Right cardiac atrium (tissue), 5 donors: ENCODE measurements around the gene SLFN11. TPM values are rescaled to one million over a fixed set of nuclear protein-coding genes. Genes with fewer than 3 reads are reported as not detected.
"Not testable (repeated sequence)": the region's sequence is repeated elsewhere in the genome, so short reads cannot be mapped to it uniquely, and the experiment has no call there.

Experiments used
- ATAC-seq, 2 donors: fragments of 200-7000 bp; cut with Tn5 transposase; one replicate each; pipeline versions ENCODE4 v1.8.0 to v1.9.1; 2020; ENCODE audit warnings: moderate library complexity in 2 of 2, mild to moderate bottlenecking in 1 of 2
- DNase-seq, 3 donors: peaks; one replicate each; pipeline ENCODE4 v3.0.0-alpha.2; 2020
- H3K27ac ChIP-seq: one replicate; pipeline ENCODE4 v1.5.1; 2013; ENCODE audit warnings: mild to moderate bottlenecking, low read length, control low read depth, moderate library complexity
- H3K27me3 ChIP-seq: one replicate; pipeline ENCODE4 v1.6.1; 2013; ENCODE audit not compliant: control insufficient read depth, insufficient read depth
- H3K4me1 ChIP-seq: one replicate; pipeline ENCODE4 v1.6.1; 2013; ENCODE audit warnings: low read length; ENCODE audit not compliant: control insufficient read depth, insufficient read depth
- H3K4me3 ChIP-seq: one replicate; pipeline ENCODE4 v1.5.1; 2013; ENCODE audit warnings: low read length, control low read depth
- H3K9me3 ChIP-seq: one replicate; pipeline ENCODE4 v1.6.1; 2013; ENCODE audit warnings: low read length; ENCODE audit not compliant: control insufficient read depth
- WGBS: extraction: QIAGEN DNeasy Blood & Tissue Kit; methylation state at CpG from one replicate; pipeline ENCODE4 v1.1.7; 2013; 5-methylcytosine and 5-hydroxymethylcytosine counted together
- intact Hi-C, 4 donors: fragments of 100-400 bp; cut with DNase I; formaldehyde crosslinking; loops; one replicate each; pipeline versions ENCODE4 v1.11.0 to v1.14.0; 2022 to 2023
- long read RNA-seq, 4 donors: library from polyadenylated mRNA; unstranded; transcript quantifications; one replicate each; pipeline ENCODE4 v2.0.0, GENCODE V29; 2020 to 2021
- polyA plus RNA-seq: library from polyadenylated mRNA; stranded (reverse); fragments of 200-250 nt; gene quantifications from one replicate; pipeline ENCODE4 v1.2.3, GENCODE V29; 2013
- total RNA-seq, 4 donors: library from RNA; stranded (reverse); fragmentation: NEBNext Ultra II Directional; extraction: Animal tissue kit (Norgen Biotek cat#: 25700); gene quantifications; one replicate each; pipeline ENCODE4 v1.2.1, GENCODE V29; 2021
- donor health status: healthy with polysubstance abuse.
- donor health status: DM: no; HTN: yes; CAD: no.
- donor health status: DM: no; HTN: no; CAD: no.
- donor health status: DM: no; HTN: yes; CAD: no; lungs with severe emphysema.
- donor health status: DM: yes; HTN: yes; CAD: no.

SLFN11 gene
- total RNA-seq, result 10 to 100 TPM; 12.0 to 21.5 (median 19.0) TPM
- 9.2 TPM for polyA plus RNA-seq
- long read RNA-seq, donor 1, full-length matches to known transcripts, result 1 of 6 reads
- long read RNA-seq, donor 1, partial matches to known transcripts, result 3 of 6 reads
- long read RNA-seq, donor 1, other reads (novel, unspliced or antisense), result 2 of 6 reads
- long read RNA-seq, donor 2, partial matches to known transcripts, result 0 of 4 reads
- long read RNA-seq, donor 2, other reads (novel, unspliced or antisense), result 4 of 4 reads
- long read RNA-seq, donor 3, full-length matches to known transcripts, result 8 of 26 reads
- long read RNA-seq, donor 3, partial matches to known transcripts, result 3 of 26 reads
- long read RNA-seq, donor 3, other reads (novel, unspliced or antisense), result 15 of 26 reads
- long read RNA-seq, donor 4, partial matches to known transcripts, result 1 of 3 reads
- long read RNA-seq, donor 4, other reads (novel, unspliced or antisense), result 2 of 3 reads

DNA sequence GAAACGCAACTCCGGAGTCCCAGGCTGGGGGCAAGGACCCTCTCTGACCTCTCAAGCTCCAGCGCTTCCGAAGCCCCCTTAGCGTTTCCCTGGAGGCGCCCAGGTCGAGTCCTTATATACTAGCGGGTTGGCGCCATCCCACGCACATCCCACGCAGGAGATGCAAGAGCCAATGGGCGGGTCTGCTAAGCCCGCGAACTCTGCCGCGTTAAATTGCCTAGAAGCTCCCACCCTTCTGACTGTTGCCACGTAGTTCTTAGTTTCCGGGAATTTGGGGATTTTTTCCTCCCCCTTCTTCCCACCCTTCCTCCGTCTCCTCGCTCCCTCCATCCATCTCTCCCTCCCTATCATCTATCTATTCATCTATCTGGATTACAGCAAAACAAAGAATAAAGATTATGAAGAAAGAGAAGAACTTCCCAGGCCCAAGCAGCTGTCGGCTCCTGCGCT is at the start of gene SLFN11:
Gene SLFN11 (minus strand): TSS at position 88 of the 450 bp plus-strand sequence. CDS start 9,814 bp downstream, outside the sequence.
- Histone ChIP-seq H3K27me3 (no peaks in the 10 kb centered on the region), H3K4me1 (peaks cover 2% of the 10 kb centered on the region), H3K4me3 (peak within 1 kb of the TSS; percentile 96), H3K9me3 (no peaks in the 10 kb centered on the region), H3K27ac (peak within 1 kb of the TSS; percentile 96)
- ATAC-seq (peak; percentile 97 to 98), DNase-seq (peak; percentile 92 to 96 (median 94))
- WGBS, result under 1% methylated on average over 22 of the region's 22 CpGs
- intact Hi-C loops, result loop anchor here in 1 of 4 donors (10.0 kb wide), 1 partner anchor 61 kb away; the partner anchor contains the start of gene SLFN12

- ATAC-seq, H3K27ac ChIP-seq, intact Hi-C loops, H3K4me1 ChIP-seq, DNase-seq, H3K4me3 ChIP-seq, H3K27me3 ChIP-seq, H3K9me3 ChIP-seq: not testable (repeated sequence)
- 97% methylated on average over 9 of the region's 9 CpGs for WGBS
Measured at GRCh38 chr17:35421069-35421468, 47.6 kb upstream of the SLFN11 start.

DNA sequence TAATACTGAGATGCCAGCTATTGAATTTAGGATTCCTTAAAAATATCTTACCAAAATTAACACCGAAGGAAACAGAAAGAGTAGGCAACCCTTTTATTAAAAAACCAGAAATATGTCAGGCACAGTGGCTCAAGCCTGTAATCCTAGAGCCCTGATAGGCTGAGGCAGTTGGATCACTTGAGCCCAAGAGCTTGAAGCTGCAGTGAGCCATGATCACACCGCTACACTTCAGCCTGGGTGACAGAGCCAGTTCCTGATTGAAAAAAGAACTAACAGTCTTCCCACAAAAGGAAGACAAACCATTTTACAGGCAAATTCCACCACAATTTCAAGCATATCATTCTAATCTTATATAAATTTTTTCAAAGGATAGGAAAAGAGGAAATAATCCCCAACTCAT is 43.2 kb upstream of the SLFN11 start:
- no peak overlapping the region for H3K27ac ChIP-seq
- no peaks in the 10 kb centered on the region for H3K27me3 ChIP-seq
- no peak for DNase-seq
- no peak for ATAC-seq
- no peaks in the 10 kb centered on the region for H3K4me1 ChIP-seq
- intact Hi-C loops, result no loop called here
- H3K4me3 ChIP-seq, result no peak overlapping the region
- WGBS, result 89% methylated on average over 2 of the region's 2 CpGs
- no peaks in the 10 kb centered on the region for H3K9me3 ChIP-seq

- H3K9me3 ChIP-seq, H3K4me1 ChIP-seq, DNase-seq, H3K4me3 ChIP-seq, intact Hi-C loops, ATAC-seq, H3K27me3 ChIP-seq, H3K27ac ChIP-seq: not testable (repeated sequence)
- WGBS, result 99% methylated on average over 2 of the region's 2 CpGs
Measured at GRCh38 chr17:35414707-35415106, 41.3 kb upstream of the SLFN11 start.

DNA sequence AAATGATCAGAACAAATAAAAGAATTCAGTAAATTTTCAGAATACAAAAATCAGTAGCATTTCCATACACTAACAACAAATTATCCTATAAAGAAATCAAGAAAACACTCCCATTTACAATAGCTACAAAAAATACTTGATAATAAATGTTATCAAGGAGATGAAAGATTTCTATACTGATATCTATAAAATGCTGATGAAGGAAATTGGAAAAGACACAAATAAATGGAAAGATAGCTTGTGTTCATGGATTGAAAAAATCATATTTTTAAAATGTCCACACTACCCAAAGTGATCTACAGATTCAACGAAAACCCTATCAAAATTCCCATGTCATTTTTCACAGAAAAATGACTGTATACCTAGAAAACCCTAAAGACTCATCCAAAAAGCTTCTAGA is 40.8 kb upstream of the SLFN11 start:
- intact Hi-C loops, result no loop called here
- DNase-seq (no peak), ATAC-seq (no peak)
- H3K9me3 ChIP-seq, result peaks cover 2% of the 10 kb centered on the region
- H3K4me3 ChIP-seq, result no peak overlapping the region
- no peaks in the 10 kb centered on the region for H3K27me3 ChIP-seq
- no peak overlapping the region for H3K27ac ChIP-seq
- WGBS, result 99% methylated on average over 1 of the region's 1 CpG
- no peaks in the 10 kb centered on the region for H3K4me1 ChIP-seq

DNA sequence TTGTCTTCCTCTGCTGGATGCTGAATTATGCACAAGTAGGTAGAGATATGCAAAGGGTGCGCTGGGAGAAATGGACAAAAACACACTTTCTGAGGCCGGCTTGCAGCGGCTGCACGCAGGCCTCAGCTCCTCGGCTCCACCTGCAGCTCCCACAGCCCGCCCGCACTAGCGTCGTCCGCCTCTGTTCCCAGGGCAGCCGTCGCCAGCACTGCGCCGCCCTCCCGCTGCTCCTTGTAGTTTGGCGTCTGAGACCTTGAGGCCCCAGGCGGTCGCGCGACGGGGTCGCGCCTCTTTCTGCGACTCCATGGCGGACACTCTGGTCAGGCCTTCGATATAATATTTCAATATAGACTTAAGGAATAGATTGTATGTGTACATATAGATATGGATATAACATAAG is 34.1 kb upstream of the SLFN11 start:
- 87% methylated on average over 26 of the region's 26 CpGs for WGBS
- no peaks in the 10 kb centered on the region for H3K4me1 ChIP-seq
- DNase-seq (peak in 1 of 3 donors; percentile 42), ATAC-seq (no peak)
- H3K27ac ChIP-seq, result no peak overlapping the region
- H3K4me3 ChIP-seq, result no peak overlapping the region
- peaks cover 2% of the 10 kb centered on the region for H3K9me3 ChIP-seq
- intact Hi-C loops, result no loop called here
- H3K27me3 ChIP-seq, result no peaks in the 10 kb centered on the region

GRCh38 chr17:35406568-35406967 is 33.1 kb upstream of the SLFN11 start:
- H3K4me1 ChIP-seq, result no peaks in the 10 kb centered on the region
- no peak overlapping the region for H3K27ac ChIP-seq
- H3K27me3 ChIP-seq, result no peaks in the 10 kb centered on the region
- intact Hi-C loops, result no loop called here
- H3K9me3 ChIP-seq, result peaks cover 2% of the 10 kb centered on the region
- no peak overlapping the region for H3K4me3 ChIP-seq
- ATAC-seq, result no peak
- DNase-seq, result no peak
- WGBS, result 70% methylated on average over 1 of the region's 1 CpG

- no peak for DNase-seq
- intact Hi-C loops, result no loop called here
- ATAC-seq, result no peak
- H3K9me3 ChIP-seq, result no peaks in the 10 kb centered on the region
- no peak overlapping the region for H3K4me3 ChIP-seq
- H3K27ac ChIP-seq, result no peak overlapping the region
- 93% methylated on average over 1 of the region's 1 CpG for WGBS
- H3K27me3 ChIP-seq, result no peaks in the 10 kb centered on the region
- H3K4me1 ChIP-seq, result no peaks in the 10 kb centered on the region
Measured at GRCh38 chr17:35404360-35404759, 30.9 kb upstream of the SLFN11 start.

DNA sequence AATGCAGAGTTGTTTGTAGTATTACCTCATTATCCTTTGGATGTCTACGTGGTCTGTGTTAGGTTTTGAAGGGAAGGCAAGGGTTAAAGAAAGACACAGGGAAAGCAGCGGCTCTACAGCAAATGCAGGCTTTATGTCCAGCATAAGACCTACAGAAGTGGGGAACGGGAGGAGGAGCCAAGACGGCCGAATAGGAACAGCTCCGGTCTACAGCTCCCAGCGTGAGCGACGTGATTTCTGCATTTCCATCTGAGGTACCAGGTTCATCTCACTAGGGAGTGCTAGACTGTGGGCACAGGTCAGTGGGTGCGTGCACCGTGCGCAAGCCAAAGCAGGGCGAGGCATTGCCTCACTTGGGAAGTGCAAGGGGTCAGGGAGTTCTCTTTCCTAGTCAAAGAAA is 20.4 kb upstream of the SLFN11 start:
- H3K4me3 ChIP-seq, H3K9me3 ChIP-seq, H3K27ac ChIP-seq, intact Hi-C loops, H3K27me3 ChIP-seq, ATAC-seq, H3K4me1 ChIP-seq: not testable (repeated sequence)
- WGBS, result 91% methylated on average over 13 of the region's 13 CpGs
- peak in 1 of 3 donors; percentile 21 for DNase-seq

DNA sequence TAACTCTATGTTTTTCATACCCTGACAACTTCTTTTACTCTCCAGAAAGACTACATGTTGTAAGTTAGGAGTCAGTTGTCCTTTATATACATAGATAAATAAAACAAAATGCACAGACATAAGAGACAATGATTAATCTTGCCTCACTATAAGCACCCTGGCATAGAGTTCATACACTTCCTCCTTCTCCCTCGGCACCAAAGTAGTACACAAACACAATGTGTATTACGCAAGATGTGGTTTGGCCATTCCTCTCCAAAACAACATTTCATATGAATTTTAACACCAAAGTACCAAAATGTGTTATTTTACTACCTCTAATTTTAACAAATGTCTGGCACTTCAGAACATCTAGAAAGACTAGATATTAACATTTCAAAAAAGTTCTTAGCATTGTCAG is 17.2 kb upstream of the SLFN11 start:
- no peaks in the 10 kb centered on the region for H3K27me3 ChIP-seq
- no peaks in the 10 kb centered on the region for H3K9me3 ChIP-seq
- ATAC-seq, result no peak
- no peak overlapping the region for H3K27ac ChIP-seq
- intact Hi-C loops, result no loop called here
- H3K4me1 ChIP-seq, result no peaks in the 10 kb centered on the region
- DNase-seq, result no peak
- 45% methylated on average over 2 of the region's 2 CpGs for WGBS
- no peak overlapping the region for H3K4me3 ChIP-seq

- Histone ChIP-seq H3K9me3 (no peaks in the 10 kb centered on the region), H3K4me3 (no peak overlapping the region), H3K27me3 (no peaks in the 10 kb centered on the region), H3K4me1 (no peaks in the 10 kb centered on the region), H3K27ac (no peak overlapping the region)
- intact Hi-C loops, result no loop called here
- DNase-seq, result no peak
- ATAC-seq, result no peak
- WGBS, result 78% methylated on average over 2 of the region's 2 CpGs
Measured at GRCh38 chr17:35390156-35390555, 16.7 kb upstream of the SLFN11 start.
